HepG2 (cell line): ENCODE results near the gene PPP6R2. TPM values are rescaled to one million over a fixed set of nuclear protein-coding genes. Genes with fewer than 3 reads are reported as not detected.

ENCODE experiments used
- ATAC-seq: fragments of 200-7000 bp; cut with Tn5 transposase; 3 replicates; pipeline ENCODE4 v1.9.1; 2020; ENCODE audit warnings: mild to moderate bottlenecking, moderate library complexity
- BruUV-seq: library from RNA; stranded (reverse); fragments of 400-500 nt; replicated peaks from 2 replicates; lab custom pipeline; 2021; lab: Mats Ljungman, UMichigan
- CTCF ChIA-PET: fragments of 300-600 bp; formaldehyde crosslinking; extraction: SDS; loops from one replicate; lab custom pipeline; 2021; ENCODE audit warnings: low total read pairs, inconsistent platforms, low intra/inter-chr PET ratio; lab: Yijun Ruan, JAX
- POLR2A ChIA-PET: fragments of 350-600 bp; sonication (Branson Sonifier 250); formaldehyde crosslinking; loops from one replicate; lab custom pipeline; 2020; ENCODE audit warnings: antibody characterized with exemption, inconsistent platforms; lab: Yijun Ruan, JAX
- DNase-seq: peaks from one replicate; pipeline ENCODE4 v3.0.0-alpha.2; 2015; ENCODE audit warnings: low spot score
- FAIRE-seq: peaks from 3 replicates; lab custom pipeline; 2011; peaks lifted over from hg19 to GRCh38; lab: Jason Lieb, UNC
- H2AFZ ChIP-seq: one replicate; pipeline ENCODE4 v1.6.1; 2011; ENCODE audit warnings: low read length, inconsistent platforms
- H3K27ac ChIP-seq: fragments of 300-600 bp; 3 replicates; pipeline ENCODE4 v1.8.0; 2011; ENCODE audit warnings: mixed run types, mild to moderate bottlenecking, mixed read lengths, low read length, inconsistent platforms; ENCODE audit not compliant: insufficient read depth; ENCODE audit errors: extremely low read length
- H3K27me3 ChIP-seq, 2 experiments: fragments of 200-600 bp in 1 of 2; 2 replicates in 1 of 2; 3 replicates in 1 of 2; pipeline versions ENCODE4 v1.6.0 to v1.8.0; 2011; ENCODE audit warnings: low read length in 2 of 2, mild to moderate bottlenecking in 2 of 2, moderate library complexity in 2 of 2, inconsistent platforms in 1 of 2; ENCODE audit not compliant: insufficient read depth in 2 of 2, control insufficient read depth in 1 of 2
- H3K36me3 ChIP-seq, 2 experiments: fragments of 200-600 bp in 1 of 2; replicated peaks in 1 of 2; 2 replicates in 1 of 2; 3 replicates in 1 of 2; pipeline versions ENCODE4 v1.5.1 to v1.8.0; 2011; ENCODE audit warnings: low read length in 2 of 2, inconsistent platforms in 1 of 2; ENCODE audit not compliant: insufficient read depth in 2 of 2, control insufficient read depth in 1 of 2
- H3K4me1 ChIP-seq: 2 replicates; pipeline ENCODE4 v1.5.1; 2012; ENCODE audit warnings: low read length, inconsistent platforms; ENCODE audit not compliant: insufficient read depth
- H3K4me2 ChIP-seq: 2 replicates; pipeline ENCODE4 v1.6.0; 2011; ENCODE audit warnings: low read depth, low read length, inconsistent platforms
- H3K4me3 ChIP-seq, 3 experiments: fragments of 200-600 bp in 1 of 3; sonication (generic), shearing (Covaris generic) in 1 of 3; replicated peaks in 1 of 3; 2 replicates each; pipeline ENCODE4 v1.5.1; 2011 to 2016; ENCODE audit warnings: low read length in 3 of 3, inconsistent platforms in 2 of 3, low read depth in 2 of 3, mild to moderate bottlenecking in 2 of 3, control low read depth in 1 of 3, mixed read lengths in 1 of 3; ENCODE audit not compliant: insufficient read depth in 1 of 3
- H3K79me2 ChIP-seq: one replicate; pipeline ENCODE4 v1.6.1; 2011; ENCODE audit warnings: low read length, inconsistent platforms; ENCODE audit not compliant: insufficient read depth
- H3K9ac ChIP-seq: 2 replicates; pipeline ENCODE4 v1.6.0; 2011; ENCODE audit warnings: mild to moderate bottlenecking, low read depth, low read length, inconsistent platforms; ENCODE audit not compliant: insufficient read depth
- H3K9me3 ChIP-seq: 2 replicates; pipeline ENCODE4 v1.5.1; 2012; ENCODE audit warnings: mild to moderate bottlenecking, low read length
- H4K20me1 ChIP-seq: 2 replicates; pipeline ENCODE4 v1.6.0; 2011; ENCODE audit warnings: inconsistent platforms, mild to moderate bottlenecking, low read length, moderate library complexity; ENCODE audit not compliant: insufficient read depth
- FOXM1 ChIP-seq: sonication (generic); formaldehyde crosslinking; IDR thresholded peaks from 2 replicates; pipeline ENCODE4 v1.5.0; 2020; ENCODE audit warnings: missing genetic modification reagents
- HMG20B ChIP-seq: conservative IDR thresholded peaks from 2 replicates; pipeline ENCODE4 v1.6.1; 2016; ENCODE audit warnings: missing genetic modification reagents, missing compliant biosample characterization
- HMGA1 ChIP-seq: sonication (generic); formaldehyde crosslinking; conservative IDR thresholded peaks from 2 replicates; pipeline ENCODE4 v1.4.0; 2020; ENCODE audit warnings: missing genetic modification reagents
- KLF15 ChIP-seq: sonication (generic); formaldehyde crosslinking; IDR thresholded peaks from 2 replicates; pipeline ENCODE4 v1.8.1; 2023; ENCODE audit warnings: borderline replicate concordance, mild to moderate bottlenecking, inconsistent platforms, missing genetic modification reagents, mixed read lengths
- MLLT10 ChIP-seq: sonication (generic); formaldehyde crosslinking; IDR thresholded peaks from 2 replicates; pipeline ENCODE4 v1.4.0; 2020; ENCODE audit warnings: missing genetic modification reagents
- NFIB ChIP-seq: sonication (generic); formaldehyde crosslinking; IDR thresholded peaks from 2 replicates; pipeline ENCODE4 v1.9.0; 2021; ENCODE audit warnings: missing genetic modification reagents, mild to moderate bottlenecking, borderline replicate concordance
- RORA ChIP-seq: sonication (generic); formaldehyde crosslinking; IDR thresholded peaks from 2 replicates; pipeline ENCODE4 v1.5.0; 2020; ENCODE audit warnings: mild to moderate bottlenecking, missing genetic modification reagents, moderate library complexity
- SAFB2 ChIP-seq: sonication (generic); formaldehyde crosslinking; IDR thresholded peaks from 2 replicates; pipeline ENCODE4 v1.5.1; 2020; ENCODE audit warnings: missing genetic modification reagents, low read depth, mild to moderate bottlenecking, borderline replicate concordance
- TAF1 ChIP-seq: sonication (generic); formaldehyde crosslinking; IDR thresholded peaks from 2 replicates; pipeline ENCODE4 v1.4.0; 2020; ENCODE audit warnings: missing genetic modification reagents
- ZFAT ChIP-seq: sonication (generic); formaldehyde crosslinking; conservative IDR thresholded peaks from 2 replicates; pipeline ENCODE4 v1.8.1; 2023; ENCODE audit warnings: missing genetic modification reagents, inconsistent platforms
- ZNF296 ChIP-seq: sonication (generic); formaldehyde crosslinking; conservative IDR thresholded peaks from 2 replicates; pipeline ENCODE4 v1.5.0; 2020; ENCODE audit warnings: mild to moderate bottlenecking, missing genetic modification reagents
- ZNF569 ChIP-seq: sonication (generic); formaldehyde crosslinking; IDR thresholded peaks from 2 replicates; pipeline ENCODE4 v1.5.0; 2020; ENCODE audit warnings: mild to moderate bottlenecking, missing genetic modification reagents, moderate library complexity, borderline replicate concordance
- WGBS: methylation state at CpG from one replicate; pipeline ENCODE4 v1.1.6; 2017; ENCODE audit warnings: low lambda C conversion rate; 5-methylcytosine and 5-hydroxymethylcytosine counted together
- in situ Hi-C: cut with HindIII; loops from 2 replicates; pipeline ENCODE4 v1.10.0; 2017; ENCODE audit warnings: low pct_unique_long_range_greater_than_20kb; ENCODE audit not compliant: extremely low pct_ligation_motif_present
- intact Hi-C: fragments of 100-400 bp; cut with micrococcal nuclease; formaldehyde crosslinking; loops from one replicate; pipeline ENCODE4 v1.10.0; 2022; ENCODE audit not compliant: unreplicated experiment
- polyA plus RNA-seq, 8 experiments: library from polyadenylated mRNA; depleted of rRNA in 3 of 8; stranded (reverse) in 7 of 8; unstranded in 1 of 8; fragments of >200 nt; fragmentation: Illumina TruSeq in 4 of 8; extraction: Trizol in 4 of 8; gene quantifications; 2 replicates each; pipeline versions ENCODE4 v1.2.1 to v1.2.3, GENCODE V29; 2011 to 2016; ENCODE audit warnings: low read depth in 4 of 8, missing spikeins in 1 of 8, mixed read lengths in 1 of 8; ENCODE audit not compliant: insufficient read depth in 1 of 8
- total RNA-seq, 5 experiments: library from RNA; depleted of rRNA; stranded (reverse); fragments of >200 nt; fragmentation: Illumina TruSeq; extraction: Trizol; gene quantifications; 2 replicates each; pipeline ENCODE4 v1.2.3, GENCODE V29; 2016; ENCODE audit warnings: low read depth in 1 of 5
- TF ChIP-seq, protein P1 (sequence below): sonication (generic); formaldehyde crosslinking; IDR thresholded peaks from 2 replicates; pipeline ENCODE4 v1.5.1; 2020; ENCODE audit warnings: mild to moderate bottlenecking, missing genetic modification reagents, moderate library complexity
- TF ChIP-seq, protein P2 (sequence below): sonication (generic); formaldehyde crosslinking; IDR thresholded peaks from 2 replicates; pipeline ENCODE4 v1.5.1; 2020; ENCODE audit warnings: mild to moderate bottlenecking, missing genetic modification reagents, borderline replicate concordance
- TF ChIP-seq, protein P3 (sequence below): sonication (generic); formaldehyde crosslinking; conservative IDR thresholded peaks from 2 replicates; pipeline ENCODE4 v1.5.0; 2020; ENCODE audit warnings: missing genetic modification reagents
- TF ChIP-seq, protein P4 (sequence below): sonication (generic); formaldehyde crosslinking; IDR thresholded peaks from 2 replicates; pipeline ENCODE4 v1.8.1; 2023; ENCODE audit warnings: mild to moderate bottlenecking, inconsistent platforms, moderate library complexity, missing genetic modification reagents, borderline replicate concordance

Gene PPP6R2
- total and polyA plus RNA-seq, 2 of the 13 experiments (the other 11 are each of a cell fraction or from before 2014, with no cell fraction given), result 55.0 to 102 TPM

DNA sequence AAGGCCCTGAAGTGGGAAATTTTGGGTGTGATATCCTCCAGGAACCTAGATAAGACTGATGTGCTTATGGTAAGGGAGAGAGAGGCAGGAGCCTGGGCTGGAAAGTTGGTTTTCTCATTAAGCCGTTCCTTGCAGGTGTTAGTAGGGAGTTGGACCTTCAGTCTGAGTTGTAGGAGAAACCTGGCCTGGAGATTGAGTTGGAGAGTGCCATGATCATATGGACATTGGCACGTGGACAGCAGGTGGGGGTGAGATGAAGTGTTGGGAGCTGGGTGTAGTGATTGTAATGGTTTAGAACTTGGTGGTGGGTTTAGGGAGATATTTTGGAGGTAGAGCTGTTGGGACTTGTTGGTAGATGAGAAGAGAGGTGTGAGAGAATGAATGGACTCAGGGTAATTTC lies 4.9 kb downstream of the PPP6R2 start (continued):
- TF ChIP-seq, protein P1, sequence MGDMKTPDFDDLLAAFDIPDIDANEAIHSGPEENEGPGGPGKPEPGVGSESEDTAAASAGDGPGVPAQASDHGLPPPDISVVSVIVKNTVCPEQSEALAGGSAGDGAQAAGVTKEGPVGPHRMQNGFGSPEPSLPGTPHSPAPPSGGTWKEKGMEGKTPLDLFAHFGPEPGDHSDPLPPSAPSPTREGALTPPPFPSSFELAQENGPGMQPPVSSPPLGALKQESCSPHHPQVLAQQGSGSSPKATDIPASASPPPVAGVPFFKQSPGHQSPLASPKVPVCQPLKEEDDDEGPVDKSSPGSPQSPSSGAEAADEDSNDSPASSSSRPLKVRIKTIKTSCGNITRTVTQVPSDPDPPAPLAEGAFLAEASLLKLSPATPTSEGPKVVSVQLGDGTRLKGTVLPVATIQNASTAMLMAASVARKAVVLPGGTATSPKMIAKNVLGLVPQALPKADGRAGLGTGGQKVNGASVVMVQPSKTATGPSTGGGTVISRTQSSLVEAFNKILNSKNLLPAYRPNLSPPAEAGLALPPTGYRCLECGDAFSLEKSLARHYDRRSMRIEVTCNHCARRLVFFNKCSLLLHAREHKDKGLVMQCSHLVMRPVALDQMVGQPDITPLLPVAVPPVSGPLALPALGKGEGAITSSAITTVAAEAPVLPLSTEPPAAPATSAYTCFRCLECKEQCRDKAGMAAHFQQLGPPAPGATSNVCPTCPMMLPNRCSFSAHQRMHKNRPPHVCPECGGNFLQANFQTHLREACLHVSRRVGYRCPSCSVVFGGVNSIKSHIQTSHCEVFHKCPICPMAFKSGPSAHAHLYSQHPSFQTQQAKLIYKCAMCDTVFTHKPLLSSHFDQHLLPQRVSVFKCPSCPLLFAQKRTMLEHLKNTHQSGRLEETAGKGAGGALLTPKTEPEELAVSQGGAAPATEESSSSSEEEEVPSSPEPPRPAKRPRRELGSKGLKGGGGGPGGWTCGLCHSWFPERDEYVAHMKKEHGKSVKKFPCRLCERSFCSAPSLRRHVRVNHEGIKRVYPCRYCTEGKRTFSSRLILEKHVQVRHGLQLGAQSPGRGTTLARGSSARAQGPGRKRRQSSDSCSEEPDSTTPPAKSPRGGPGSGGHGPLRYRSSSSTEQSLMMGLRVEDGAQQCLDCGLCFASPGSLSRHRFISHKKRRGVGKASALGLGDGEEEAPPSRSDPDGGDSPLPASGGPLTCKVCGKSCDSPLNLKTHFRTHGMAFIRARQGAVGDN (CRISPR knock-in tag), result no peak
- TF ChIP-seq HMG20B (no peak), ZFAT (CRISPR knock-in tag) (no peak)
- TF ChIP-seq, protein P2, sequence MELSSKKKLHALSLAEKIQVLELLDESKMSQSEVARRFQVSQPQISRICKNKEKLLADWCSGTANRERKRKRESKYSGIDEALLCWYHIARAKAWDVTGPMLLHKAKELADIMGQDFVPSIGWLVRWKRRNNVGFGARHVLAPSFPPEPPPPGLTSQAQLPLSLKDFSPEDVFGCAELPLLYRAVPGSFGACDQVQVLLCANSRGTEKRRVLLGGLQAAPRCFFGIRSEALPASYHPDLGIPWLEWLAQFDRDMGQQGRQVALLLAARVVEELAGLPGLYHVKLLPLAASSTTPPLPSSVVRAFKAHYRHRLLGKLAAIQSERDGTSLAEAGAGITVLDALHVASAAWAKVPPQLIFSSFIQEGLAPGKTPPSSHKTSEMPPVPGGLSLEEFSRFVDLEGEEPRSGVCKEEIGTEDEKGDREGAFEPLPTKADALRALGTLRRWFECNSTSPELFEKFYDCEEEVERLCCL (CRISPR knock-in tag), result no peak

DNA sequence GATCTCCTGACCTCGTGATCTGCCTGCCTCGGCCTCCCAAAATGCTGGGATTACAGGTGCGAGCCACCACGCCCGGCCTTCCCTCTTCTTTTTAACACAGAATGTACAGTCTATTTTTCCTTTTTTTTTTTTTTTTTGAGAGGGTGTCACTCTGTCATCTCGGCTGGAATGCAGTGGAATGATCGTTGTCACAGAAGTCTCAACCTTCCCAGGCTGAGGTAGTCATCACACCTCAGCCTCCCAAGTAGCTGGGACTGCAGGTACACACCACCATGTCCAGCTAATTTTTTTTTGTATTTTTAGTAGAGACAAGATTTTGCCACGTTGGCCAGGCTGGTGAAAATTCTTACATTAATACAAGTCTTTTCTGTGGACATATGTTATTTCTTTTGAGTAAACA lies 13.1 kb downstream of the PPP6R2 start:
- Histone ChIP-seq H4K20me1 (peaks cover 6% of the 10 kb centered on the region), H3K27me3 (no peaks in the 10 kb centered on the region), H2AFZ (no peak overlapping the region), H3K4me3 (no peak overlapping the region), H3K4me2 (no peak overlapping the region), H3K79me2 (peaks cover 46% of the 10 kb centered on the region), H3K4me1 (peaks cover 13% of the 10 kb centered on the region), H3K9me3 (no peaks in the 10 kb centered on the region), H3K27ac (no peak overlapping the region), H3K9ac (no peak overlapping the region), H3K36me3 (peaks cover 5 to 15% of the 10 kb centered on the region in 2 experiments)
- intact Hi-C loops, result no loop called here
- WGBS, result 95% methylated on average over 8 of the region's 8 CpGs
- BruUV-seq, result no TSS peak
- FAIRE-seq (no peak), ATAC-seq (no peak), DNase-seq (no peak)
- in situ Hi-C loops, result no loop called here
- ChIA-PET CTCF (no interaction called here), POLR2A (no interaction called here)
- TF ChIP-seq HMGA1 (CRISPR knock-in tag) (no peak), MLLT10 (CRISPR knock-in tag) (no peak), NFIB (CRISPR knock-in tag) (no peak), ZNF569 (CRISPR knock-in tag) (no peak), KLF15 (CRISPR knock-in tag) (no peak), ZNF296 (no peak), SAFB2 (CRISPR knock-in tag) (no peak), RORA (CRISPR knock-in tag) (no peak), FOXM1 (no peak), TAF1 (CRISPR knock-in tag) (no peak)
- TF ChIP-seq, protein P3, sequence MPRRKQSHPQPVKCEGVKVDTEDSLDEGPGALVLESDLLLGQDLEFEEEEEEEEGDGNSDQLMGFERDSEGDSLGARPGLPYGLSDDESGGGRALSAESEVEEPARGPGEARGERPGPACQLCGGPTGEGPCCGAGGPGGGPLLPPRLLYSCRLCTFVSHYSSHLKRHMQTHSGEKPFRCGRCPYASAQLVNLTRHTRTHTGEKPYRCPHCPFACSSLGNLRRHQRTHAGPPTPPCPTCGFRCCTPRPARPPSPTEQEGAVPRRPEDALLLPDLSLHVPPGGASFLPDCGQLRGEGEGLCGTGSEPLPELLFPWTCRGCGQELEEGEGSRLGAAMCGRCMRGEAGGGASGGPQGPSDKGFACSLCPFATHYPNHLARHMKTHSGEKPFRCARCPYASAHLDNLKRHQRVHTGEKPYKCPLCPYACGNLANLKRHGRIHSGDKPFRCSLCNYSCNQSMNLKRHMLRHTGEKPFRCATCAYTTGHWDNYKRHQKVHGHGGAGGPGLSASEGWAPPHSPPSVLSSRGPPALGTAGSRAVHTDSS (CRISPR knock-in tag), result no peak
- TF ChIP-seq, protein P4, sequence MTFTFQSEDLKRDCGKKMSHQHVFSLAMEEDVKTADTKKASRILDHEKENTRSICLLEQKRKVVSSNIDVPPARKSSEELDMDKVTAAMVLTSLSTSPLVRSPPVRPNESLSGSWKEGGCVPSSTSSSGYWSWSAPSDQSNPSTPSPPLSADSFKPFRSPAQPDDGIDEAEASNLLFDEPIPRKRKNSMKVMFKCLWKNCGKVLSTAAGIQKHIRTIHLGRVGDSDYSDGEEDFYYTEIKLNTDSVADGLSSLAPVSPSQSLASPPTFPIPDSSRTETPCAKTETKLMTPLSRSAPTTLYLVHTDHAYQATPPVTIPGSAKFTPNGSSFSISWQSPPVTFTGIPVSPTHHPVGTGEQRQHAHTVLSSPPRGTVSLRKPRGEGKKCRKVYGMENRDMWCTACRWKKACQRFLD, result no peak
